ENCODE data around the gene LRMDA.
"Not testable (repeated sequence)": the region's sequence is repeated elsewhere in the genome, so short reads cannot be mapped to it uniquely, and the experiment has no call there.

Gene LRMDA

DNA sequence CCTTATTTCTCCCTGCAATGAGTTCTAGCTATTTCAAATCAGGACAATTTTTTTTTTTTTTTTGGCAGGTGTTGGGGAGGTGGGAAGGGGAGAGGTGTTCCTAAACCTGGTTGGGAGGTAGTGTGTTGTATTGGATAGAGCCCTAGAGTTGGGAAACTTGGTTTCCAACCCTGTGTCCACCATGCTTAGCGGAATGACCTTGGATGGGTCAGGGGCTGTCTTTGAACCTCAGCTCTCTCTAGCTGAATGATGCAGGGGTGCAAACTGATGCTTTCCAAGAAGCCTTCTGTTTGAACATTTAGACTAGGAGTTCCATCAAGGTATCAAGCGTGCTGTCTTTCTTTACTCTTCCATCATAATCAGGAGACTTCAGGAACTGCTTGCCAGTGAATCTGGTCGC, 332.2 kb downstream of the LRMDA start:
- no peak for DNase-seq
- in situ Hi-C loops (cut with MboI; ENCODE audit: low pct_unique_long_range_greater_than_20kb, low sequenced_read_pairs) = no loop called here

DNA sequence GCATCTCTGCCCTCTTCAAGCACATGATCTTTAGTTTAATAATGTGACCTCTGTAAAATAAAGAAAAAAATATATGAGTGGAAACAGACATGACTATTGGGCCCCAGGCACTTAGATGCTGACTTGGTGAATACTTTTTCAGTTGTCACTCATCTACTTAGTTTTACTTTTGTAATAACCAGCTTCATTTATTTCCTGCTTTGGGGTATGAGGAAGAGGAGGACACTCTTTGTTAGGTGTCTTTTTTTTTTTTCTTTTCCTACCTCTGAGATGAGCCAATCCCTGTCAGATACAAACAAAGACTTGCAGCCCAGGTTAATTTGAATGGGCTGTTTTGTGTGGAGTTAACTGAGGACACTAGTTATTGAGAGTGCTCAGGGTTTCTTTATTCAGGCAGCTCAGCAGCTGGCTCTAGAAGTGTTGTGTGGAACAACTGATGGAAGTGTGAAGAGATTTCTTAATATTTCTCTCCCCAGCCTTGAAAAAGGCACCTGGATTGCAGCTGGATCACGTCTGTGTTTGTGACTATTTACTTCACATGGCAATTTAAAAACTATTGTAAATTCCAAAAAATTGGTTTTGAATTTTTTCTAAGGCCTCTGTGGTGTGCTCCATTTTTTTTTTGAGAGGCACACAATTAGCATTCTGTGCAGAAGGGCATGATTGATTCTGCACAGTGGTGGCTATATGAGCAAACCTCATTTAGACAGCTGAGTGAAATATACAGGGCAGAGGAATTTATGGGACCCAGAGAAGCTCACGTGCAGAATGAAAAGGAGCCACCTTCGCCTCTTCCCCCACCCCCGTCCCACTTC, 333.8 kb downstream of the LRMDA start:
- no peak for DNase-seq
- in situ Hi-C loops (cut with MboI; ENCODE audit: low pct_unique_long_range_greater_than_20kb, low sequenced_read_pairs) = no loop called here

DNA sequence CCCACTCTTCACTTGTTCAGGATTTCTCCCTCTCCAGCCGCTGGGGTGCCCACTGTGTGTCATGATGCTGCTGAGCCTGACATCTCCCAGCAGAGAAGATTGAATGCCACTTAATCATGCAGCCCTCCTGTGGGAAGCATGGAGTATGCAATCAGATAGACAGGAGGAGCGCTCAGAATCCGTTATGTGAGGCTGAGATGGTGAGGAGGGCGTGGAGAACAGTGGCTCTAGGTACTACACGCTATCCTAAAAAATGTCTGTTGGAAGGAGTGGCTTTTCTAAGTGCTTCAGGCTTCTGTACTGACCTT, 334.3 kb downstream of the LRMDA start:
- no peak for DNase-seq
- in situ Hi-C loops (cut with MboI; ENCODE audit: low pct_unique_long_range_greater_than_20kb, low sequenced_read_pairs) = no loop called here

DNA sequence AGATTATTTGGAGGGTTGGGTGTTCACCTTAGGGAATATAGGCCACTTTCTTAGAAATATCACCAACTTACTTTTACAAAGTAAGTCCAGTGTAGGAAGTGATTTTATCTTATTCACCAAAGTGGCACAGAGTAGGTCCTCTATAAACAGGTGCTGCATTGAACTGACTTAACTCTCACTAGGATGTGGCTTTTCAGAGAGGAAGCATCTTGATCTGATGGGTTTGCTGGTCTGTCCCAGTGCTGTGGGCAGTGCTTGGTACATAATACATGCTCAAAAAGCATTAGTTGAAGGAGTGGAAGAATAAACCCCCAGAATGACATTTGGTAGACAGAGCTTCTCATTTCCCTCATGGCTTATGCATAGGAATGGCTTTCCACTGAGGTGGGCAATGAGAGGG, 334.7 kb downstream of the LRMDA start:
- in situ Hi-C loops (cut with MboI; ENCODE audit: low pct_unique_long_range_greater_than_20kb, low sequenced_read_pairs) = no loop called here
- DNase-seq = no peak

DNA sequence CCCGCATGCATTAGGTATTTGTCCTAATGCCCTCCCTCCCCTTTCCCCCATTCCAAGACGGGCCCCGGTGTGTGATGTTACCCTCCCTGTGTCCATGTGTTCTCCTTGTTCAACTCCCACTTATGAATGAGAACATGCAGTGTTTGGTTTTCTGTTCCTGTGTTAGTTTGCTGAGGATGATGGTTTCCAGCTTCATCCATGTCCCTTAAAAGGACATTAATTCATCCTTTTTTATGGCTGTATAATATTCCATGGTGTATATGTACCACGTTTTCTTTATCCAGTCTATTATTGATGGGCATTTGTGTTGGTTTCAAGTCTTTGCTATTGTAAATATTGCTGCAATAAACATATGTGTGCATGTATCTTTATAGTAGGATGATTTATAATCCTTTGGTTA, 335.3 kb downstream of the LRMDA start:
- DNase-seq; in situ Hi-C loops (cut with MboI; ENCODE audit: low pct_unique_long_range_greater_than_20kb, low sequenced_read_pairs): not testable (repeated sequence)

DNA sequence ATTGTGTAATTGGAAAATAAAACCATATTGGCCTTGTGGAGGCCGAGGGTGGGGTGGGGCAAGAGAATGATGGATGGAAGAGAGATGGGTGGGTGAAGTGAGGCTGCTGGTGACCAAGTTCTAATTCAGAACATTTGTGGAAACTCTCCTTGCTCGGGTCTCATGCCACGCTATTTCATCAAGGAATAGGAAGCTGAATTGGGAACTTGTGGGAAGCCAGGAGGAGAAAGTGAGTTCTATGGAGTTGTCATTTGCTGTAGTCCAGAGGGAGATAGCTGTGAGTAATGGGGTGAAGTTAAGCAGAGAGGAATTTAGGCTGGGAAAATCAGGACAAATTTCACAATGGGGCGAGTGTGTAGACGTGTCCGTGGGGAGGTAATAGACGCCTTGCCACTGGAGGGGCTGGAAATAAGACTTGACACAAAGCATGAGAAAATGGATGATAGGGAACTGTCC, 339.2 kb downstream of the LRMDA start:
- no peak for DNase-seq
- in situ Hi-C loops (cut with MboI; ENCODE audit: low pct_unique_long_range_greater_than_20kb, low sequenced_read_pairs) = no loop called here

DNA sequence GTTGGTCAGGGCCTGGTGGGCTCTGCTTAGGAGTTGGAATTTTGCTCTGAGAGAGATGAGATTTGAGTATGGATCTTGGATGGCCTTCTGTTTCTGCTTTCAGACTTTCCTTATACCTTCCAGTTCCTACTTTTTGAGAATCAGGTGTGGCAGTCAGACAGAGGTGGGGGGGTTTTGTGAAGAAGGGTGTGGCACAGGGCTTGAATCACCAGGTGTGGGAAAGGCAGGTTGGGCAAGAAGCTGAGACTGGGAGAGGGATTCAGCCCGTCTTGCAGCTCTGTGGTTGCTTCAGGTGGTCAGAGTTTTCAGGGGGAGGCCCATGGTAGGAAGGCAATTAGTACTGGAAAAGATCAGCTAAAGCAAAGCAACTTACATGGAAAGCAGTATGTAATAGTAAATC, 340.2 kb downstream of the LRMDA start:
- in situ Hi-C loops (cut with MboI; ENCODE audit: low pct_unique_long_range_greater_than_20kb, low sequenced_read_pairs) = no loop called here
- DNase-seq = no peak

DNA sequence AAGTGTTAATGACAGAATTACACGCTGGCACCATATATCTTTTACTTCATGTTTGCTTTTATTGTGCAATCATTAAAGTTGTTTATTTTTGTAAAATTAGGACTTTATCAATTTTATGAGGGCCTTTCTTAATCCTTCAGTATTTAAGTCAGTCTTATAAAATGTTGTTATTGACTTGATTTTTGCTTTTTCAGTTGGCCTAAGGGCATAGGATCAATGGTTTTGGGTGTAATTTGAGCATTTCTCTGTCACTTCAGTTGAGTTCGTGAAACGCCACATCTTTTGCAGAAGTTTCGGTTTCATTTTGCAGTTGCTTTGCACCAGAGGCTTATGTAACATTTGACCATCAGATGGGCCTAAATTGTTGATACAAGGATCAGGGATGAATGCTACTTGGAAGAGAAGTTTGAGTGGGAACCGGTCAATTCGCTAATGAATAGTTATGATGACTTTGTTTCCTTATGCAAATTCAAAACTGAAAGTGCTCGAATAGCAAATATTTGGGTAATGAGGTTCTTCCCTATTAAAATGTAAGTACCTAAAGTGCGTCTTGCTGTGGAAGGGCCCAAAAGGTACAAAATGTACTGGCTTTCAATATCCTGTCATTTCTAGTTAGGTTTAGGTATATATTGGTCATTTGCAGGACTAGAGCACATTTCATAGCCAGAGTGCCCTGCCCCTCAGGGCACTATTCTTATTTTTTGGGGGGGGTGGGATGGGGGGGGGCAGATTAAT, 340.9 kb downstream of the LRMDA start:
- in situ Hi-C loops (cut with MboI; ENCODE audit: low pct_unique_long_range_greater_than_20kb, low sequenced_read_pairs) = no loop called here
- no peak for DNase-seq

DNA sequence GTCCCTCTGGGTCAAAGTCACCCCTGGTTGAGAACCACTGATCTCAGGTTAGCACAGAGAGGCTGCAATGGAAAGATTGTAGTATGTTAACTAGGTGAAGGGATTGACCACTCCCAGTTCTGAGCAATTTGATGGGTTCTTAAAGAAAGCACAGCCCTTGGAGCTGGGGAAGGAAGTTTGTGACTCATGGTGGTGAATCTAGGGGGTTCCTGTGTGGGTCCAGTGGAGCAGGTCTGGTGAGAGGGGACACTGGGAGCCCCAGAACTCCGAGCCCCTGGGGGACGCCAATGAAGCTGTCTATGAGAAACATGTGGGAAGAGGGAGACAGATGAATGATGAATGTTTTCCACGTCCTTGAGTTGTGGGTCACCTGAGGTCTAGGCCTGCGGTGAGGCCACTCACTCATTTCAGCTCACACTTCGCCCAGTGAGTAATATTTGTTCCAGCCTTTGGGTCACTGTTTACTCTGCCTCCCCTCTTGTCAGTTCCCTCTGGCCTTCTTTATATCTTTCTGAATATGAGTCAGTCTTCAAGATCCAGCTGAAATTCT, 341.9 kb downstream of the LRMDA start:
- in situ Hi-C loops (cut with MboI; ENCODE audit: low pct_unique_long_range_greater_than_20kb, low sequenced_read_pairs) = no loop called here
- no peak for DNase-seq

DNA sequence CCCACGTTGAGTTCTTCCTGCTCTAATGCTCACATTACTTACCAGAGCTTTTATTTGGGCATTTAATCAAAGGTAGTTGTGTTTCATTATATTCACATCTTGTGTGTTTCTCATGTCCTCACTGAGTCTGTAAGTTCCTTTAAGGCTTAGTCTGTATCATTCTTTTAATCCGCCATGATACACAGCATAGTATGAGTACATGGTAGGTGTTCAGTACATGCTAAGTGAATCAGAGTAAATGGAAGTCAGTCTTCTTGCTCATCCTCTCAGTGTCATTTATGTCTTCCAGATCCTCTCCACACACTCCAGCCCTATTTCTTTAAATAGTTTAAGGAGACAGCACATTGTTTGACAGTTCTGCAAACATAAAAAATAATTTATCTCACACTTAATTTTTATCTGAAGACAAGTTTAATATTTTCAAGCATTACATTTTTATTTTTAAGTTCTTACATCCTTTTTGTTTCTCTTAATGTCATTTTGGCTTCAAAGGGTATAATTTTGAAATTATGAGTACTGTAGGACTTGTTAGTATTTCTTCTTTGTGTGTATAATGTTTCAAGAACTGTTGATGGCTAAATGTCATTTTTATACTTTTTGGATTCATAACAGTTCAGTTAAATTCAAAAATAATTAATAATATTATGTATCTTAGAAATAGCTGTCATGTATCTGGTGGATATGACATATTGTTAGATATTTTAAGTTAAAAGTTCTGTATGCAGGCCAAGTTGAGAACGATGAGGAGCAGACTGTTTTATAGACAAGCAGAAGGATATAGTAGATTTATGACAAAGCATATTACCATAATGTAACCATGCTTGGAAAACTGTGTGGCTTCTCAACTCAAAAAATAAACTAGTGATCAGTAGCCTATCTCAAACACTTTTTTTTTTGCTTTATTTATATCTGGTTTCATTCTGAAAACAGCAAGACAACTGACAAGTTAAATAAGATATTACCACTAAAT, 342.7 kb downstream of the LRMDA start:
- no peak for DNase-seq
- in situ Hi-C loops (cut with MboI; ENCODE audit: low pct_unique_long_range_greater_than_20kb, low sequenced_read_pairs) = no loop called here

DNA sequence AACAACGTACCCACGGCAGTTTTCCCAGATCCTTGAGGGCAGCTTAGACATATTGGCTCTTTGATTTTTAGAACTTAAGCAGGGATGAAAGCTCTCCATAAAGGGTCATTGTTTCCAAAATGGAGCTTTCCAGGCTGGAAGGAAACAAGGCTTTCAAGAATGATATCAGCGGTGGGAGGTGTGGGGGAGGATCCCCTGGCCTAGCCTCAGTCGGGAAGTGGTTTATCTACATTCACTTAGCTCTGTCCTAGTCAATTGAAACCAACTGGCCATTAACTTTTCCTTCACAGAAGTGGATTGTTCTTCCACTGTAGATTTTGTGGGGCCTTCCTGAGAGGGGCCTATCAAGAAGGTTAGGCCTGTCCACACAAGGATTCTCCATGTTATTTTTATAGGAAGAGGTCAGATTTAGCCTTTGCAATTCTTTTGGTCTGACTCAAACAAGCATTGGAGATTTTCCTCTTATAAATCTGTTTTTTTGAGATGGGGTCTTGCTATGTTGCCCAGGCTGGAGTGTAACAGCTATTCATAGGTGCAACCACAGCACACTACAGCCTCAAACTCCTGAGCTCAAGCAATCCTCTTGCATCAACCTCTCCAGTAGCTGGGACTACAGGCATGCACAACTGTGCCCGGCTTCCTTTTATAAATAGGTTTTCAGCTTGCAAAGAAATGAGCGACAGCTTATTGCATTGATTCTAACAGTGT, 343.5 kb downstream of the LRMDA start:
- in situ Hi-C loops (cut with MboI; ENCODE audit: low pct_unique_long_range_greater_than_20kb, low sequenced_read_pairs) = no loop called here
- peak; percentile 13 for DNase-seq

DNA sequence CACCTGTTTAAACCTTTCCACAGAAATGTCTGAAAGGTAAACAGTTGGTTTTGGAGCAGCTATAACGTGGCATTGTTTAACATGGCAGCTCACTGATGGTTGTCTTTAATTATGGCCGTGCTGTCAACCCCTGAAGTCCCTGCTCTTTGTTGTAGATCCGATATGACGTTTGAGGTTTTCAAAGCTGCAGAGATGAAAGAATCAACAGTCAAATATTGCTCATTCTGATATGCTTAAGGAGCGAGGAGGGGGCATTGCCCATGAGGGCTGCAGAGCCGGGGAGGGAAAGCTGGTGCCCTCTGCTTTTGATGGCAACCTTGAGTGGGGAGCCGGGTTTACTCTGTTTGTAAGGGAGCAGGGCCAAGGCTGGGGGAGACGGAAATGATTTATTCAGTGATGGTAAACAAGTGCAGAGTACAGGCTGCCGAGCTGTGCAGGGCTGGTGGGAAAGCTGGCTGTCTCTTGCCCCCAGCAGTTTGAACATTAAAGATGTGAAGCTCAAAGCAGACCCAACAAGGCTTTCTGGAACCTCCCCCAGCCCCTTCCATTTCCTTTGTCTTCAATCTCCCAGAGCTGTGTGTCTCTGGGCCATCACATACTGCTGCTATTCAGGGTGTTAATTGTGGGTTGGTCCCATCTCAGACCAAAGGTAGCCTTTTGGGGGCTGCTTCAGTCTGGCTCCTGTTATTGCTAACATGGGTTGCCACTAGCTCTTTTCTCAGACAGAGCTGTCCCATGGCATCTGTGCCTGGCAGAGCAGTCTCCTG, 345.5 kb downstream of the LRMDA start:
- no peak for DNase-seq
- in situ Hi-C loops (cut with MboI; ENCODE audit: low pct_unique_long_range_greater_than_20kb, low sequenced_read_pairs) = no loop called here

DNA sequence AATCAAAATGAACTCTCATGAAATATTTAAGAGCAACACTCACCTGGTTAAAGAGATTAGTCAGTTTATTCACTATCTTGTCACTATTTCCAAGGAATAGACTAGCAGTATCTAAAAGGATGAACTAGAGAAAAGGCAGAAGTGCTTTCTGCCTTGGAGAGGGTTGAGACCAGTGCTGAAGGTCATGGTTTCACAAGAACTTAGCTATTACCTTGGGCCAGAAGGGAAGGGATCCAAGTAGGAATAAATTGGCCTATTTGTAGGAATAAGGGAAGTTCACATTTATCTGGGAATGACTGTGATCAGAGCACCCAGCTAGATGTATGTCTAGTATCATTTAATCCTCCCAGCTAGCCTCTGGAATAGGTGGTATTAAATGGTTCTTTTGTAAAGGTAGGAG, 347.2 kb downstream of the LRMDA start:
- in situ Hi-C loops (cut with MboI; ENCODE audit: low pct_unique_long_range_greater_than_20kb, low sequenced_read_pairs) = no loop called here
- no peak for DNase-seq

DNA sequence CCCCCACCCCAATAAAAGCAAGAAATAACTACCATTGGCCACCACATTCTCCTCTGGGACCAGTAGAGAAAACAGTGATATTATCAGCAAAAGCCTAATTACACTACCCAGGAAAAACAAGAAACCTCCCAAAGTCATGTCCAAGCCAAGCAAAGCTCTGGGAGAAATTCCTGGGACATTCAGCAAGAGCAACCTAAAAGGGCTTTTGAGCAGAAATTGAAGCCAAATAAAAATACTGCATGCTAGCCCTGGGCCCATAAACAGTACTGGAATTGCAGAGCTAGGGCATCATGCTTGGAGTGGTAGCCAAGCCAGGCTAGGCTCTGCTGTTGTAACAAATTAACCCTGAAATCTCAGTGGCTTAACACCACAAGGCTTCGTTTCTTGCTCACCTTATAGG, 347.9 kb downstream of the LRMDA start:
- in situ Hi-C loops (cut with MboI; ENCODE audit: low pct_unique_long_range_greater_than_20kb, low sequenced_read_pairs) = no loop called here
- no peak for DNase-seq

DNA sequence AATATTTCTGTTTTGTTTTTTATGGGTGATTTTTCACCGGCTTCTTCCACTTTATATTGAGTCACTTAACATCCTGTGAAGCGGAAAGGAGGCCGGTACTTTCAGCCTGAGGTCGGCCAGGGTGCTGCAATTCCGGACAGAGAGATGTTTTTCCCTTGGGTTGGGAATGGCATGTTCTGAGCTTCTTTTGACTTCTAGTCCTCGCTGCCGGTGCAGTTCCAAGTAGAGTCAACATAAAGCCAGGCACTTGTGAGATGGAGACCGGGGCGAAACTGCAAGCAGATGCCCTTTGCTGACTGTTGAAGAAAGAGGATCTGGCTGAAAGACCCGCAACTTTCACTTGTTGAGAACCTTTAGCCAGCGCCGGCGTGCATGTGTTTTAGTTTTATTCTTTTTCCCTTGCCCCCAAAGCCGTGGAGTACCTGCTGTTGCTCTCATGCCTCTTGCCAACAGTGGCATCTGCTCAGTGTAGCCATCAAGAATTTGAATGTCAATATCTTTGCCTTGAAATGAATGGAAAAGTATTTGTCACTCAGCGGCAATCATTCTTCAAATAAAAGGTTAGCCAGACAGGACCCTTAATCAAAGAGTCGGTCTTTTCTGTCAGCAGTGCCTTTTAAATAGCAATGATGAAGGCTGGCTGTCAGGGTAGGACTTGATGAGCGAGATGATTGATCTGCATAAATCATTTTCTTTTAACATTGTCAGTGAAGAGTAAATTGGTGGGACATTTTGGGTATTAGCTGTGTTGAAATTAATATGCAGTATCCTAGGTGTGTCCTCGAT, 351.2 kb downstream of the LRMDA start:
- in situ Hi-C loops (cut with MboI; ENCODE audit: low pct_unique_long_range_greater_than_20kb, low sequenced_read_pairs) = no loop called here
- DNase-seq = no peak

DNA sequence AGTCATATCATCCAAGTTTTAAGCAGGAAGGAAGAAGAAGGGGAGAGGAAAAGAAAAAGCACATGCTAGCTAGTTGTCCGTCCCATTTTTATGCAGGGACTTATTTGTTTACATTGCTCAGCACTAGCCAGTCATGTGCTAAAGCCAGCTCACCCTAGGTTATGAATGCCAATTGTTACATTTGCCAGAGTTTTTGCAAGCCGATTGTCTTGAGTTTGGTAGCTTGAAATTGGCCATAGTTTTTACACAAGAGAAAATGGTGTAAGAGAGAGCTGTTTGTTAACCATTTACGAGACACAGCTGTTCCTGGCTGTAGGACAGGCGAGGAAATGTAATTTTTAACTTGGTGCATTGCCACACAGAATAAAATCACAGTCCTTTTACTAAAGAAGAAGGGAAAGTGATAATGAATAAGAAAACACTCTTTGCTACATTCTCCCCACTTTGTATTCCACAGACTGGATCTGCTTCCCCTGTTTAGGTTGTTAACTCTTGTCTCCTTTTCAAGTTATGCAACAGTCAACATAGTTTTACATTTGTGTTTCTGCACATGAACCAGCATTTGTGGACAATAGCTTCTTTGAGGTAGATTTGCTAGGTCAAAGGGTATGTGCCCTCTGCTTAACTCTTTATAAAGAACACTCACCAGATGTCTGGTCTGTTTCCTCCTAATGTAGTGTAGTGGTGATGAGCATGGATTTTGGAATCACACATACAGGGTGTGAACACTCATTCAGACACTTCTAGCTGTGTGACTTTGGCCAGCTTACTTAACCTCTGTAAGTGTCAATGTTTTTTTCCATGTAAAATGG, 357.2 kb downstream of the LRMDA start:
- in situ Hi-C loops (cut with MboI; ENCODE audit: low pct_unique_long_range_greater_than_20kb, low sequenced_read_pairs) = no loop called here
- DNase-seq = no peak

DNA sequence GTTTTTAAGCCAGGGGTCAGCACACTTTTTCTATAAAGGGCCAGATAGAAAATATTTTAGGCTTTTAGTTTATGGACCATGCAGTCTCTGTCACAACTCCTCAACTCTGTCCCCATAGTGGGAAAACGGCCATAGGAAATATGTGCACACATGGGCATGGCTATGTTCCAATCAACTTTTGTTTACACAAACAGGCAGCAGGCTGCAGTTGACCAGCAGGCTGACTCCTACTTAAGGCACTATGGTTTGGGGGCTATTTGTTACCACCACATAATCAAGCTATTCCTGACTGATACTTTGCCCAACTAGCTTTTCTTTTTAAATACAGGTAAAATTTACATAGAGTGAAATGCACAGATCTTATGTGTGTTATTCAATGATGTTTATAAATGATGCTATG, 362.4 kb downstream of the LRMDA start:
- DNase-seq = no peak
- in situ Hi-C loops (cut with MboI; ENCODE audit: low pct_unique_long_range_greater_than_20kb, low sequenced_read_pairs) = no loop called here
